ENCODE data around the gene TECTB.

DNA sequence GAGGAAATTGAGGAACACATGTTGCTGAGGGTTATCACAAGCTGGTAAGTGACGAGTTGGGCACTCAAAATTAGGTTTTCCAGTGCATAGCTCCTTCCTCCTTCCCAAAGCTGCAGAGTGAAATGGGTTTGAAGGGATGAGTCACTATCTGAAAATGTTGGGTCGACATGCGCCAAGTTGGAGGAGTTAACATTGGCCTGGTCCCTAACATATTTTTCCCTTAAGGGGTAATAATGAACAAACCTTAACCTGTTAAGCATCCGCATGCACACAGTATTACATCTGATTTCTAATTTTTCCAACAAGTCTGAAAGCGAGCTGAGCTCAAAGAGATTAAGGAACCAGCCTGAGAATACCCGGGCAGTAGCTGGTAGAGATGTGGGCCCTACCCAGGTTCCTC is 20.7 kb upstream of the TECTB start:
- TF ChIP-seq, protein P1, sequence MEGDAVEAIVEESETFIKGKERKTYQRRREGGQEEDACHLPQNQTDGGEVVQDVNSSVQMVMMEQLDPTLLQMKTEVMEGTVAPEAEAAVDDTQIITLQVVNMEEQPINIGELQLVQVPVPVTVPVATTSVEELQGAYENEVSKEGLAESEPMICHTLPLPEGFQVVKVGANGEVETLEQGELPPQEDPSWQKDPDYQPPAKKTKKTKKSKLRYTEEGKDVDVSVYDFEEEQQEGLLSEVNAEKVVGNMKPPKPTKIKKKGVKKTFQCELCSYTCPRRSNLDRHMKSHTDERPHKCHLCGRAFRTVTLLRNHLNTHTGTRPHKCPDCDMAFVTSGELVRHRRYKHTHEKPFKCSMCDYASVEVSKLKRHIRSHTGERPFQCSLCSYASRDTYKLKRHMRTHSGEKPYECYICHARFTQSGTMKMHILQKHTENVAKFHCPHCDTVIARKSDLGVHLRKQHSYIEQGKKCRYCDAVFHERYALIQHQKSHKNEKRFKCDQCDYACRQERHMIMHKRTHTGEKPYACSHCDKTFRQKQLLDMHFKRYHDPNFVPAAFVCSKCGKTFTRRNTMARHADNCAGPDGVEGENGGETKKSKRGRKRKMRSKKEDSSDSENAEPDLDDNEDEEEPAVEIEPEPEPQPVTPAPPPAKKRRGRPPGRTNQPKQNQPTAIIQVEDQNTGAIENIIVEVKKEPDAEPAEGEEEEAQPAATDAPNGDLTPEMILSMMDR (IDR thresholded peaks at IDR 0.05) = no peak
- TF ChIP-seq POLR2A (IDR thresholded peaks at IDR 0.05) = no peak
- TF ChIP-seq EP300 (IDR thresholded peaks at IDR 0.05) = no peak
